Mesothelial cell of epicardium (in vitro differentiated cells): Measurements from ENCODE around the gene SRC. TPM values are rescaled to one million over a fixed set of nuclear protein-coding genes. Genes with fewer than 3 reads are reported as not detected.

ENCODE experiments used
- DNase-seq, 2 experiments: peaks; one replicate each; pipeline ENCODE4 v3.0.0; 2021; ENCODE audit warnings: low spot score in 2 of 2; ENCODE audit not compliant: unreplicated experiment in 2 of 2
- H3K27ac Mint-ChIP-seq: 2 replicates; pipeline ENCODE4 v1.8.0; 2021; ENCODE audit warnings: mixed read lengths
- H3K27me3 Mint-ChIP-seq: 2 replicates; pipeline ENCODE4 v1.8.0; 2021; ENCODE audit warnings: low read depth, mixed read lengths
- H3K36me3 Mint-ChIP-seq: 2 replicates; pipeline ENCODE4 v1.8.0; 2021; ENCODE audit warnings: mixed read lengths
- H3K4me1 Mint-ChIP-seq: 2 replicates; pipeline ENCODE4 v1.8.0; 2021; ENCODE audit warnings: mixed read lengths
- H3K4me3 Mint-ChIP-seq: 2 replicates; pipeline ENCODE4 v1.8.0; 2021; ENCODE audit warnings: mild to moderate bottlenecking, moderate library complexity, mixed read lengths
- H3K9me3 Mint-ChIP-seq: 2 replicates; pipeline ENCODE4 v1.8.0; 2021; ENCODE audit warnings: mixed read lengths
- CTCF ChIP-seq: fragments of 200-600 bp; sonication (generic); IDR thresholded peaks from one replicate; pipeline ENCODE4 v1.5.0; 2021; ENCODE audit warnings: antibody characterized with exemption; ENCODE audit not compliant: unreplicated experiment
- total RNA-seq: library from RNA; stranded (reverse); gene quantifications from 3 replicates; pipeline ENCODE4 v1.2.1, GENCODE V29; 2021

Gene SRC
- total RNA-seq, 1 donor from 2014 or later: 85.2 TPM

- Mint-ChIP-seq H3K4me1 (no peaks in the 10 kb centered on the region), H3K27ac (no peak overlapping the region), H3K36me3 (no peaks in the 10 kb centered on the region)
Measured at GRCh38 chr20:37442986-37443385, 97.0 kb downstream of the SRC start.

GRCh38 chr20:37443596-37443995 lies 97.7 kb downstream of the SRC start:
- no peak for TF ChIP-seq CTCF
- Mint-ChIP-seq H3K27ac (no peak overlapping the region), H3K36me3 (no peaks in the 10 kb centered on the region), H3K4me3 (no peak overlapping the region), H3K9me3 (no peaks in the 10 kb centered on the region), H3K27me3 (peaks cover 26% of the 10 kb centered on the region), H3K4me1 (no peaks in the 10 kb centered on the region)
- DNase-seq: no peak

More at GRCh38 chr20:37442986-37443385, 97.0 kb downstream of the SRC start:
- no peaks in the 10 kb centered on the region for H3K9me3 Mint-ChIP-seq
- peaks cover 26% of the 10 kb centered on the region for H3K27me3 Mint-ChIP-seq
- no peak for DNase-seq
- H3K4me3 Mint-ChIP-seq: no peak overlapping the region
- no peak for TF ChIP-seq CTCF

GRCh38 chr20:37445041-37445440 lies 99.1 kb downstream of the SRC start:
- H3K36me3 Mint-ChIP-seq: no peaks in the 10 kb centered on the region
- H3K4me3 Mint-ChIP-seq: no peak overlapping the region
- peaks cover 21% of the 10 kb centered on the region for H3K27me3 Mint-ChIP-seq
- DNase-seq: no peak
- H3K9me3 Mint-ChIP-seq: no peaks in the 10 kb centered on the region
- no peak overlapping the region for H3K27ac Mint-ChIP-seq
- TF ChIP-seq CTCF: no peak
- no peaks in the 10 kb centered on the region for H3K4me1 Mint-ChIP-seq

DNA sequence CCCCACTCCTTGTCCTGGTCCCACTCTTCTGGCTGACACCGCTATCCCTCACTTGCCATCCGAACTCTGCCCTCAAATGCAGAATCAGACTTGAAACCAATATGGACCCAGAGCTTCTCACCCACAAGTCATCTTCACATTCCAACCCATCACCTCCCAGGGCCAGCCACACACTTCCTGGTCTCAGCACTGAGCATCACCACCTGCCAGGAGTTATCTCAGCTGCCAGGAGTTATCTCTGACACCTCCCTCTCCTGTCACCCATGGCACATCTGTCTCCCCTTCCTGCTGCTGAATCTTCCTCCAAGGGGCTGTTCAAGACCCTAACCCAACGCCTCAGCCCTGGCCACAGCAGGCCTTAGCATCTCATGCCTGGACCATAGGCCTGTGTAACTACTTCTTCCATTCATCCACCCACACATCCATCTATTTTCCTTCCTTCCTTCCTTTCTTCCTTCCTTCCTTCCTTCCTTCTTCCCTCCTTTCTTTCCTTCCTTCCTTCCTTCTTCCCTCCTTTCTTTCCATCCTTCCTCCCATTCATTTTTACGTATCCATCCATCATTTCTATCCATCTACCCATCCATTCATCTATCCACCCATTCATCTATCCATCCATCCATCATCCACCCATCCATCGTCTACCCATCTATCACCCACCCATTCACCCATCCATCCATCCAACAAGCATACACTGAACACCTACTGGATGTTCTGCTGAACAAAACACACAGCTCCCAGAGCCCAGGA lies 100.5 kb downstream of the SRC start:
- Mint-ChIP-seq H3K9me3 (no peaks in the 10 kb centered on the region), H3K27me3 (peaks cover 21% of the 10 kb centered on the region), H3K27ac (no peak overlapping the region), H3K4me3 (no peak overlapping the region), H3K36me3 (no peaks in the 10 kb centered on the region), H3K4me1 (no peaks in the 10 kb centered on the region)
- TF ChIP-seq CTCF: no peak
- no peak for DNase-seq

GRCh38 chr20:37447688-37448087 lies 101.7 kb downstream of the SRC start:
- peaks cover 21% of the 10 kb centered on the region for H3K27me3 Mint-ChIP-seq
- no peaks in the 10 kb centered on the region for H3K36me3 Mint-ChIP-seq
- no peak overlapping the region for H3K4me3 Mint-ChIP-seq
- TF ChIP-seq CTCF: no peak
- H3K9me3 Mint-ChIP-seq: no peaks in the 10 kb centered on the region
- H3K27ac Mint-ChIP-seq: no peak overlapping the region
- no peaks in the 10 kb centered on the region for H3K4me1 Mint-ChIP-seq
- DNase-seq: no peak
